ENCODE results near the gene CIT. TPM values are rescaled to one million over a fixed set of nuclear protein-coding genes. Genes with fewer than 3 reads are reported as not detected.

The CIT gene
- total and polyA plus RNA-seq, 10 of the 15 experiments (the other 5 are each of a cell fraction or from before 2014, with no cell fraction given) = 1.0 to 38.2 (median 14.9) TPM

GRCh38 chr12:119876761-119877638 lies at the start of gene CIT (continued):
- no peak for TF ChIP-seq ZBTB40 (IDR thresholded peaks at IDR 0.05; ENCODE audit: borderline replicate concordance)
- no peak for TF ChIP-seq E2F8 (IDR thresholded peaks at IDR 0.05; ENCODE audit: low read depth, partially characterized antibody)
- no peak for TF ChIP-seq YBX1 (IDR thresholded peaks at IDR 0.05)
- no peak for TF ChIP-seq WRNIP1 (IDR thresholded peaks at IDR 0.05; ENCODE audit: borderline replicate concordance, low read depth, low read length)
- TF ChIP-seq FOXM1 (IDR thresholded peaks at IDR 0.05; ENCODE audit: low read depth, low read length) = no peak
- TF ChIP-seq CBX5 (IDR thresholded peaks at IDR 0.05; ENCODE audit: low read depth) = no peak
- no peak for TF ChIP-seq GABPA (IDR thresholded peaks at IDR 0.05; ENCODE audit: low read depth)
- no peak for TF ChIP-seq PAX5 (IDR thresholded peaks at IDR 0.05; ENCODE audit: borderline replicate concordance, low read depth, low read length)
- TF ChIP-seq ZNF384 (IDR thresholded peaks at IDR 0.05; ENCODE audit: borderline replicate concordance, low read depth, low read length) = no peak
- no peak for TF ChIP-seq ESRRA (IDR thresholded peaks at IDR 0.05; ENCODE audit: low read length)
- no peak for TF ChIP-seq TCF3 (IDR thresholded peaks at IDR 0.05; ENCODE audit: borderline replicate concordance, insufficient read depth, low read depth, low read length)
- no peak for TF ChIP-seq BACH1 (IDR thresholded peaks at IDR 0.05; ENCODE audit: borderline replicate concordance)
- no peak for TF ChIP-seq JUND (IDR thresholded peaks at IDR 0.05; ENCODE audit: low read depth, low read length)
- peak; percentile 97 for TF ChIP-seq NKRF (conservative IDR thresholded peaks at IDR 0.05)
- TF ChIP-seq IKZF2 (IDR thresholded peaks at IDR 0.05) = peak; percentile 44 to 53; a peak in 1 of 4 replicates
- no peak for TF ChIP-seq MTA2 (IDR thresholded peaks at IDR 0.05; ENCODE audit: low read depth)
